GM12865 (cell line): ENCODE measurements around the gene SAE1.
A peak's percentile ranks its signal among the peaks of the same experiment; 100 is the strongest.

Source experiments
- DNase-seq: peaks from one replicate; pipeline ENCODE4 v3.0.0; 2010; ENCODE audit warnings: low read depth
- H3K4me3 ChIP-seq: 2 replicates; pipeline ENCODE4 v1.5.1; 2011; ENCODE audit warnings: mild to moderate bottlenecking, low read depth, low read length, control low read depth
- TF ChIP-seq, protein P1 (sequence below): IDR thresholded peaks from 2 replicates; pipeline ENCODE4 v1.5.1; 2011; ENCODE audit warnings: low read length, control low read depth, low read depth, inconsistent platforms; ENCODE audit not compliant: insufficient read depth; ENCODE audit errors: missing control alignments

The SAE1 gene

DNA sequence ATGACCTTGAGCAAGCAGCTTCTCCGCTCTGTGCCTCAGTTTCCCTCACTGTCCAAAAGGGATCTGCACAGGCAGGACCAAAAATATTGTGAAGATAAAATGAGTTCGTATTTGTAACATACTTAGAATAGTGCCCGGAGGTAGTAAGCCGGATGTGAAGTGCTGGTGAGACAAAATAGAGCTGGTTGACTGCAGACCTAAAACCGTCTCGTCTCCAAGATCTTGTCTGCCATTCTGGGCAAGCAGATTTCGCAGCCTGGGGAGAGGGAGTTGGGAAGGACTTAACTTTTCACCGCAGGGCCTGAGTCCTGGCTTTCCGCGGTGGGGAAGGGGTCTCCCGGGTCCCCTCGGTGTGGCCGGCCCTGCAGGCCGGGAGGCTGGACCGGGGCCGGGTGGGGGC is 108.5 kb downstream of the SAE1 start:
- TF ChIP-seq, protein P1, sequence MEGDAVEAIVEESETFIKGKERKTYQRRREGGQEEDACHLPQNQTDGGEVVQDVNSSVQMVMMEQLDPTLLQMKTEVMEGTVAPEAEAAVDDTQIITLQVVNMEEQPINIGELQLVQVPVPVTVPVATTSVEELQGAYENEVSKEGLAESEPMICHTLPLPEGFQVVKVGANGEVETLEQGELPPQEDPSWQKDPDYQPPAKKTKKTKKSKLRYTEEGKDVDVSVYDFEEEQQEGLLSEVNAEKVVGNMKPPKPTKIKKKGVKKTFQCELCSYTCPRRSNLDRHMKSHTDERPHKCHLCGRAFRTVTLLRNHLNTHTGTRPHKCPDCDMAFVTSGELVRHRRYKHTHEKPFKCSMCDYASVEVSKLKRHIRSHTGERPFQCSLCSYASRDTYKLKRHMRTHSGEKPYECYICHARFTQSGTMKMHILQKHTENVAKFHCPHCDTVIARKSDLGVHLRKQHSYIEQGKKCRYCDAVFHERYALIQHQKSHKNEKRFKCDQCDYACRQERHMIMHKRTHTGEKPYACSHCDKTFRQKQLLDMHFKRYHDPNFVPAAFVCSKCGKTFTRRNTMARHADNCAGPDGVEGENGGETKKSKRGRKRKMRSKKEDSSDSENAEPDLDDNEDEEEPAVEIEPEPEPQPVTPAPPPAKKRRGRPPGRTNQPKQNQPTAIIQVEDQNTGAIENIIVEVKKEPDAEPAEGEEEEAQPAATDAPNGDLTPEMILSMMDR: no peak
- no peak overlapping the region for H3K4me3 ChIP-seq
- DNase-seq: no peak

DNA sequence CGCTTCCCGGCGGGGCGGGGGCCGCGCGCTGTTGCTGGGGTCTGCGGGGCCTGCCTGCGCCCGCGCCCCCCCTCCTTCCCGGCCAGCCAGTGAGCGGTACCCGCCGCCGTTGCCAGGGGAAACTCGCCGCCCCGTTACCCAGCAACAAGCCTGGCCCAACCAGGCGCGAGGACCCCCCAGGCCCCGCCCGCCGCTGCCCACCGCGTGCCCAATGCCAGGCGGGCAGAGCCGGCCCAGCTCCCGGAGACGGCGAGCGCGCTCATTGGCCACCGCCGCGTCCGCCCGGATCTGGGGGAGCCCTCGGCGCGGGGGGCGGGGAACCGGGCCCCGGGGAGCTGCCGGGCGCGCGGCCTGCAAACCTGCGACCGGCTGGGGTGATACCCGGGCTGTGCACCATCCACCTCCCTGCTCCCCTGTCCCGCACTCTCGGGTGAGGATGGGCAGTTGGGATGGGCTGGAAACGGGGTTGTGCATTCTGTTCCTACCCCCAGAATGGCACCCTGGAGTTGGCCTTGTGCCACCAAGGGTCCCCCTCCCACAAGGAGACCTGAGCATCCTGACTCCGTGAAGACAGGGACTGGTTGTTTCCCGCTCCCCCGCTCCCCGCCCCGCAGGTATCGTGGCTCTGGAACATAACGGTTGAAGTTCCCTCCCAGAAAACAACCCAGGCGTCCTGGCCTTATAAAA is 109.1 kb downstream of the SAE1 start:
- H3K4me3 ChIP-seq: no peak overlapping the region; the same call in 1 of the 2 replicates
- TF ChIP-seq, protein P1: no peak
- peak; percentile 46 for DNase-seq

DNA sequence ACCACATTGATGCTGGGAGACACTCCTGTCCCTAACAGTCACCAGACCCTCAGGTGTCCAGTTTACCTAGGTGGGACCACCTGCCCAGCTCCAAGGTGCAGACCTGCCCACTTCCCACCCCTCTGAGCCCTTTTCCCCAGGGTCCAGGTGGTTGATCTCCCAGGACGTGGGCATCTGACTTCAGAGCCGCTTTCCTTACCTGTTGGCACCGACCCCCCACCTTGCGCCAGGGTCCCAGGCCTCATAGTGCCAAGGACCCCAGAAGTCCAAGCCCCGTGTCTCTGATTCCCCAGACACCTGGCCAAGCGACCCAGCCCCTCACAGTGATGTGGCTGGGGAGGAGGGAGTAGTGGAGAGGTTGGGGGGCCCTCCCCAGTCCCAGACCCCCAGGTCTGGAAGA is 109.9 kb downstream of the SAE1 start:
- no peak overlapping the region for H3K4me3 ChIP-seq
- DNase-seq: no peak
- TF ChIP-seq, protein P1: no peak

DNA sequence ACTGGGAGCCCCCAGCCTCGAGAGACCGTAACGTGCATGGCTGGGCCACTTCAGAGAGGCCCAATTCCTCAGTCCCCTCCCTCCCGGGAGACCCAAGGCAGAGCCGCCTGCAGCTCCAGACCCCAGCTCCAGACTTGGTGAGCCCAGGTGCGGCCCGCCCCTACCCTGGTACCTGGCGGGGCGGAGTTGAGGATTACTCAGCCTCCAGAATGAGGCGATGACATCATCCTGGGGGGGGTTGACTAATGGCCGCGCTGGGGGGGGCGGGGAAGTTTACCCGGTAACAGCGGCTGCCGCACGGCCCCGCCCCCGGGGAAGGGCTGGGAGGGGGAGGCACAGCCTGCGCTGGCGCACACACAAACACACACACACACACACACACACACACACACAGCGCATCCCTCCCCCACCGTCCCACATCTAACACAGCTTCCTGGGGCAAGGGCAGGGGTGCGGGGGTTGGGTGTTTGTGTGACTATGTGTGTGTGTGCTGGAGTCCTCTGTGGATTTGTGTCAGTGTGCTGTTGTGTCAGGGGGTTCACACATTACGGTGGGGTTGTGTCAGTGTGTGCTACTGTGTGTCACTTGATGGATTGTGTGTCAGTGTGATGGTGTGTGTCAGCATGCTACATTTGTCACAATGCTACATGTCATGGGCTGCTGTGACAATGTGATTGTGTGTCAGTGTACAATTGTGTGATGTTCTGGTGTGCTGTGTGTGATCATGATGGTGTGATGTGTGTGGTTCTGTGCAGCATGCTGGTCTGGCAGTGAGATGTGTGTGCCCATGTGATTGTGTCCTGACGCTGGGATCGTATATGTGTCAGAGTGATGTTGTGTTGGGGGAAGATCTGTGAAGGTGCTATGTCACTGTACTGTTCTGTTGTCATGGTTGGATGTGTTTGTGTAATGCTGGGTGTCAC is 110.6 kb downstream of the SAE1 start:
- no peak overlapping the region for H3K4me3 ChIP-seq
- peak; percentile 72 for DNase-seq
- TF ChIP-seq, protein P1: no peak

DNA sequence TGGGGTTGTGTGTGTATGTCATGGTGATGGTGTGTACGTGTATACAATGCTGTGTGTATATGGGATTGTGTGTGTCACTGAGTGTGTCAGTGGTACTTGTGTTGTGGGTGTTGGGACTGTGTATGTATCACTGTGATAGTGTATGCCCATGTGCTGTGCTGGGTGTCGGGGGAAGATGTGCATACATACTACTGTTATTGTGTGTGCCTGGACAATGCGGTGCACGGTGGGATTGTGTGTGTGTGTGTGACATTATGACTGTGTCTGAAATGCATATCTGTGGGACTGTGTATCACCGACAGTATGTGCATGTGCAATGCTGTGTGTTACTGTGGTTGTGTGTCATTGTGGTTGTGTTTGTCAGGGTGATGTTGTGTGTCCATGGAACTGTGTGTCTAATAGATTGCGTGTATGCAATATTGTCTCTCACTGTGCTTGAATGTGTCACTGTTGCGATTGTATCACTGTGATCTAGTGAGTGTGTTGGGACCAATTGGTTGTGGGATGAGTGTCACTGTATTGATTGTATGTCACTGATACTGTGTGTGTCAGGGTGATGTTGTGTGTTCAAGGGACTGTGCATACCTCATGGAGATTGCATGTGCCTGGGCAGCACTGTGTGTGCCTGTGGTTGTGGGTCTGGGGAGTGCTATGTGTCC is 111.4 kb downstream of the SAE1 start:
- DNase-seq: no peak
- TF ChIP-seq, protein P1: no peak
- no peak overlapping the region for H3K4me3 ChIP-seq

DNA sequence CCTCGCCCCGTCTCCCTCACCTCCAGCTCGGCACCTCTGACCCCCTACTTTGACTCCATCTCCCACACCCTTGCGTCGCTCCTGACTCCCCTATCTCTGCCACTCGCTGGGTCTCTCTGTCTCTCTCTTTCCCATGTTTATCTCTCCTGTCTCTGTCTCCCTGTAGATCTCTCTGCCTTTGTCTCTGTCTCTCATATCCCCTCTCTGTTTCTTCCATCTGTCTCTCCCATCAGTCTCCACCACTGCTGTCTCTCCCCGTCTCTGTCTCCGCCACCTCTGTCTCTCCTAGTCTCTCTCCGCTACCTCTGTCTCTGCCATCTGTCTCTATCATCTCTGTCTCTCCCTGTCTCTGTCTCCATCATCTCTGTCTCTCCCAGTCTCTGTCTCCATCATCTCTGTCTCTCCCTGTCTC is 112.7 kb downstream of the SAE1 start:
- no peak for DNase-seq
- TF ChIP-seq, protein P1: no peak
- H3K4me3 ChIP-seq: peak overlapping the region; percentile 61
